NCI-H82 (cell line): ENCODE data around the gene TCEA2.
A peak's percentile ranks its signal among the peaks of the same experiment; 100 is the strongest.

ENCODE experiments used
- DNase-seq: peaks from one replicate; lab custom pipeline; 2025; lab: John Stamatoyannopoulos, UW

TCEA2 gene

DNA sequence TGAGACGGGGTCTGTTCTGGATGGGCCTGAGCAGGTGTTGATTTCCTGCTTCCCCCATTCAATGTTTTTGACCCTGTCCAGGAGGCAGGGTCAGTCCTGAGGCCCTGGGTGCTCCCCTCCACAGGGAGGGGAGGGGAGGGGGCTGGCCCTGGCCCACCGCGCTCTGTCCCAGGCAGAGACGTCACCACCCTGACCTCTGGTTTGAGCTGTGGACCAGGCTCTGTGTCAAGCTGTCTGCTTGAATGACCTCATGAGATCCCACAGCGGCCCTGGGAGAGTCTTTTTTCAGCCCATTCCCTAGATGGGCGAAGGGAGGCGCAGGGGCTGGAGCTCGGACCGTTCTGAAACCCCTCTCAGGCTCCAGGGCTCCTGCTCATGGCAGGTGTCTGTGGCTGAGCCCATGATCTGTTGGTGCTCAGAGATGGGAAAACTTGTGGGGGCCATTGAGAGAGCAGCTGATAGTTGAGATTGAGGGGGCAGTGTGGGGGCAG is 30.1 kb downstream of the TCEA2 start:
- peak; percentile 59 for DNase-seq

DNA sequence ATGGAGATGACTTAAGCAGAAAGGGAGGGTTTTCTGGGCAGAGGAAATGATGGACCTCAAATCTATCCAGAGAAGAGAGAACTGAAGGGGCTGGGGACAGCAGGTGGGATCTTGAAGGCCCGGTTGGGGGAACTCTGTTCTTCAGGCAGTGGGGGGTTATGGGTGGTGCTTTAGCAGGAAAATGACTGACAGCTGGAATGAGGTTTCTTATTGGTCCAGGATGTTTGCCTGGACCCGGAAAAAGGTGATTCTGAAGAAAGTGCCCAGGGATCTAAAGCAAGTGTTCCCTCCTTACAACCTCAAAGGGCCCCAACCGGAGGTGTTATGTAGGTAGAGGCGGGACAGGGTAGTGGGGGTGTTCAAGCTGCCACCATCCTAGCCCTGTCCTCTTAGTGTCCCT is 32.5 kb downstream of the TCEA2 start:
- DNase-seq, result no peak

- no peak for DNase-seq
Measured at GRCh38 chr20:64095927-64096326, 32.9 kb downstream of the TCEA2 start.

DNA sequence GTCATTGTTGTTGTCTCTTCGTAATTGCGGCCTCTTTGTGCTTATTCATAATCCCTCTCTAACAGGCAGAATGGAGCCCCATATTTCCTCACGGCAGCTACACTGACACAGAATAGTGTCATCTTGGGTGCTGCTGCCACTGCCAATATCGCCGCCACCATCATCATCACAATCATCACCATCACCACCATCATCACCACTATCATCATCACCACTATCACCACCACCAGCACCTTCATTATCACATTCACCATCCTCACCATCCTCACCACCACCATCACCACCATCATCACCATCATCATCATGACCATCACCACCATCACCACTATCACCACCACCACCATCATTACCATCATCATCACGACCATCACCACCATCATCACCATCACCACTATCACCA is 33.5 kb downstream of the TCEA2 start:
- DNase-seq, result no peak

- no peak for DNase-seq
Measured at GRCh38 chr20:64098471-64099013, 35.5 kb downstream of the TCEA2 start.

GRCh38 chr20:64099086-64099786 is 36.2 kb downstream of the TCEA2 start:
- no peak for DNase-seq

DNA sequence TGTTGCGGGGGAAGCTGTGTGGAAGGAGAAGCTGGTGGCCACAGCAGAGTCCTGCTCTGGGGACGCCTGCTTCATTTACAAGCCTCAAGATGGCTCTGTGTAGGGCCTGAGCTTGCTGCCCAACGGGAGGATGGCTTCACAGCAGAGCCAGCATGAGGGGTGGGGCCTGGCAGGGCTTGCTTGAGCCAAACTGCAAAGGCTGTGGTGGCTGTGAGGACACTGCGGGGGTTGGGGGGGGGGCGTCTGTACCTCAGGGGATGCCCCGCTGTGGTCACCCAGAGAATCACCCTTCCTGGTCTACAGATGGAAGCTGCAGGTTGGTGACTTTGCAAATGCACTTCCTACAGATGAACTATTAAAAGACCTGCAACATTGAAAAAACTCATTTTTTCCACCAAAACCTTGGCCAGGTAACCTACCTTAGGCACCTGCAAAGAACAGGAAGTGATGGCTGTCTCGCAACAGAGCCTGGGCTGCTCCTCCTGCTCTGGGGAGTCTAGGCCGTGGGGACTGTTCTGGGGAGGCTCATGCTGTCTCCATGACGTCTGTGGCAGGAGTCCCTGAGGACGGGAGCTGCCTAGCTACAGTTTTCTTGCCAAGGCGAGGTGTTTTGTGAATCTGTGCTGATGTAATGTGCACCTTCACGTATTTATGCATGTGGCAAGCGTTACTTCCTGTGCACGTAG is 37.0 kb downstream of the TCEA2 start:
- DNase-seq, result no peak

DNA sequence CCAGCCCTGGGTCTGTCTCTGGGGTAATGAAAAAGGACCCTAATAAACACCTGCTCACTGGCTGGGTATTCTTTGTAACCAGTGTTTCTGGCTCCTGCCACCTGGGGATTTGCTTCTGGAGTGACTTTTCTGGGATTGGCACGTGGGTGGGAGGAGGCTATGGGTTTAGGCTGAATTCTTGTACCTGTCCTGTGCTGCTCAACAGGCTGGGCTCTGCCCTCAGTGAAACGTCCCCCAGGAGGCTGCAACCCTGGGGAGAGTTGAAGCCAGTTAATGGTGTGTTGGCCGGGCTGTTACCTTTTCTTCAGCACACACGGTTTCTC is 37.5 kb downstream of the TCEA2 start:
- DNase-seq, result no peak

- no peak for DNase-seq
Measured at GRCh38 chr20:64100946-64101688, 38.1 kb downstream of the TCEA2 start.

DNA sequence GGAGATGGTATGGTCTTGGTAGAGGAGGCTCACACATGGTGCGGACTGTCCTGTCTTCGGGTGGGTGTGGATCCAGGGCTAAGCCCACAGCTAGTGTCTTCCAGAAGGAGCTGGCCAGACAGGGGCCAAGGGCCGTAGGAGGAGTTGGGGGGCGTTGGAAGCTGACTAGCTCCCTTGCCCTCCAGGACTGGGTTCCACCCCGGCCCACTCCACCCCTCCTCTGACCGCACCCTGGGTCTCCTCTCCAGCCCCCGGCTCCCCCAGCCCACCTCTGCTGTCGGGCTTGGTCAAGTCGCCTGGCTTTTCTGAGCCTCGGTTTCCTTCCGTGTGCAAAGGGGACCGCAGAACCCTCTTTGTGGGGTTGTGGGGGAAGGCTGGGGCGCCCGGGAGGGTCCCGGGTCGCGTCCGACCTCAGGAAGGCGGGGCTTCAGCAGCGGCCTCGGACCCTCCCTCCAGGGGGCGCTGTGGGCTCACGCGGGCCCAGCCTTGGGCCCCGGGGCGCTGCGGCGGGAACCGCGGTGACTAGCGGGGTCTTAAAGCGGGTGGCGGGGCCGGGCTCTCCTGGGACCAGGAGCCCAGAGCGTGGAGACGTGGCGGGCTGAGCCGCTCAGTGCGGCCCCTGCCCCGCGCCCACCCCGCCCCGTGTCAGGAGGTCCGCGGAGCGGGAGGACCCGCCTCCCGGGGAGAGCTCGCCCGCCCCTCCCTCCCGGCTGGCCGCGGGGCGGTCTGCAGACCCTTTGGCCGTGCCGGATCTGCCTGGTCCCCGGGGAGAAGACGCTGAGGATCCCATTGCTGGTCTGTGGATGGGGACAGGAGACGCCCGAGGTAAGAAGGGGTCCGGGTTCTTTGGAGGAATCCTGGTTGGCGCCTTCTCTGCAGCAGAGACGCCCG is 39.0 kb downstream of the TCEA2 start:
- peak; percentile 84 for DNase-seq

DNA sequence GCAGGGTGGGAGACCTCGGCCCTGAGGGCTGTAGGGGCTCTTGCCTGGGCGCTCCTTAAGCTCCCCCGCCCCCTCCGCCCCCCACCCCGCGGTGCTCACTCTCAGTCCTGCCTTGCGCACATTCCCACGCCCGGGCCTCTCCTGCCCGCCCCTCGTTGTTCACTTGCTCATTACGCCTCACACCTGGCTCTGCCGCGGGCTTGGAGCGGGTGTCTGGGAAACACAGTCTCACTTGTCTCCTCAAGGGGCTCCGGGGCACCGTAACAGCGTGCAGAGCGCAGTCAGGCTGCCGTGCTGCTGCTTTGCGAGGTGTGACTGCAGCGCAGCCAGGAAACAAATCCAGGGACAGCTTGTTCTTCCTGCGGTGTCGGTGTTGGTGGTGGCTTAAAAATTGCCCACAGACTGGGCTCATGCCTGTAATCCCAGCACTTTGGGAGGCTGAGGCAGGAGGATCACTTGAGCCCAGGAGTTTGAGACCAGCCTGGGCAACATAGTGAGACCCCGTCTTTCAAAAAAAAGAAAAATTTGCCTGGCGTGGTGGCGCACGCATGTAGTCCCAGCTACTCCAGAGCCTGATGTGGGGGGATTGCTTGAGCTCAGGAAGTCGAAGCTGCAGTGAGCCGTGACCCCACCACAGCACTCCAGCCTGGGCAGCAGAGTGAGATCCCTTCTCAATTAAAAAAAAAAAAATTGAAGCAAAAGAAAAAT is 39.8 kb downstream of the TCEA2 start:
- DNase-seq, result peak; percentile 79

GRCh38 chr20:64103871-64104666 is 41.1 kb downstream of the TCEA2 start:
- no peak for DNase-seq

DNA sequence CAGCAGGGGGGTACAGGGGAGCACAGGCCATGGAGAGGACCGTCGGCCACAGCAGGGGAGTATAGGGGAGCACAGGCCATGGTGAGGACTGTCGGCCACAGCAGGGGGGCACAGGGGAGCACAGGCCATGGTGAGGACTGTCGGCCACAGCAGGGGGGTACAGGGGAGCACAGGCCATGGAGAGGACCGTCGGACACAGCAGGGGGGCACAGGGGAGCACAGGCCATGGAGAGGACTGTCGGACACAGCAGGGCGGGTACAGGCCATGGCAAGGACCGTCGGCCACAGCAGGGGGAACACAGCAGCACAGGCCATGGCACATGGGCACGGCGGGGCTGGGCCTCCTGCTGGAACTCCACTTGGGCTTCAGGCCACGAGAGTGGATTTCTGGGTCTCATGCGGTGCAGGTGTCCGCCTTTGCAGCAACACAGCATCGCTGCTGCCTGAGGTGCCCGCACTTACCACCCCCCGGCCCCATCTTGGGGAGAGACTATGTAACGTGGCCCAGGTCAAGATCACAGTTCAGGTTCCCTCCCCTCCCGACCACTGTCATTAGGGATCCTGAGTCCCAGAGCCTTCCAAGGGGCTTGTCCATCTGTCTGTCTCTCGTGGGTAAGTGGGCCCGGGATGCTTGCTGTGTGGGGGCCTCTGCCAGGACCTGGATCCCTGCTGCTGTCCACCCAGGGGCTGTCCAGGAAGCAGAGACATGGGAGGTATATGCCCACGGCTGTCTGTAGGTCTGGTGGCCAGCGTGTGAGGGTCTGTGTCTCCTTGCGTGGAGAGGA is 41.9 kb downstream of the TCEA2 start:
- no peak for DNase-seq

DNA sequence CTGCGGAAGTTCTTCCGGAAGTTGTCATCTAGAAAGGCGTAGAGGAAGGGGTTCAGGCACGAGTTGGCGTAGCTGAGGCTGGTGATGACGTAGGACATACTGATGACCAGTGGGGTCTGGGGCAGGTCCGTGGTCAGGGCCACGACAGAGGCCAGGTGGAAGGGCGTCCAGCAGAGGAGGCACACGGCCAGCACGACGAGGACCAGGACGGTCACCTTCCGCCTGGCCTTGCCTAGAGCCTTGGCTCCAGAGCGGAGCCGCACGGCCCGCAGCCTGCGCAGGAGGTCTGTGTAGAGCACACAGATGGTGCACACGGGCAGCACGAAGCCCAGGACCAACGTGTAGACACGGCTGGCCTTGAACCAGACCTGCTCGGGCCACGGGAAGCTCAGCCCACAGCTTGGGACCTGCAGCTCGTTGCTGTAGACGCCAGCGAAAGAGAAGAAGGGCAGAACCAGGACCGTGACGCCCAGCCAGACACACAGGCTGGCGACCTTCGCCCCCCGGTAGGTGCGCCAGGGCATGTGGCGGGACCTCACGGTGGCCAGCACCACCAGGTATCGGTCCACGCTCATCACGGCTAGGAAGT is 42.9 kb downstream of the TCEA2 start:
- DNase-seq, result no peak

DNA sequence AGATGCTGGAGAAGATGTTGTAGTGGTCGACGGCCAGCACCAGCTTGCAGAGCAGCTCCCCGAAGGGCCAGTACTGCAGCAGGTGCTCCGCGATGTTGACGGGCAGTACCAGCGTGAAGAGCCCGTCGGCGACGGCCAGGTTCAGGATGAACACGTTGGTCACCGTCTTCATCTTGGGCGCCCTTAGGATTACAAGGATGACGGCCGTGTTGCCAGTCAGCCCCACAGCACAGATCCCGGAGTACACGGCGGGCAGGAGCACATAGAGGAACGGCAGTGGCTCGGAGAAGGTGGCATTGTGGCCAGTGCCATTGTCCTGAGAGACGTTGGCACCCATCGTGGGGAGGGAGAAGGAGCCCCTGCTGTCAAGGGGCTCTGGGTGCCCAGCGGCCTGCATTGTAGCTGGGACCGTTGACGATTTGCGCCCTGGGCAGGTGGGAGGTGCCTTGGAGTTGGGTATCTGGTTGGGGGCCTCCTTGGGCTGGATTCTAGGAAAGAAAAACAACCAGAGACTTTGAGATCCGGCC is 43.5 kb downstream of the TCEA2 start:
- DNase-seq, result no peak

- DNase-seq, result no peak
Measured at GRCh38 chr20:64106981-64107735, 44.2 kb downstream of the TCEA2 start, which contains the start of gene NPBWR2. Gene NPBWR2, minus strand, starts transcription at chr20:64107565. Its CDS starts 734 bp downstream, at chr20:64106831.

DNA sequence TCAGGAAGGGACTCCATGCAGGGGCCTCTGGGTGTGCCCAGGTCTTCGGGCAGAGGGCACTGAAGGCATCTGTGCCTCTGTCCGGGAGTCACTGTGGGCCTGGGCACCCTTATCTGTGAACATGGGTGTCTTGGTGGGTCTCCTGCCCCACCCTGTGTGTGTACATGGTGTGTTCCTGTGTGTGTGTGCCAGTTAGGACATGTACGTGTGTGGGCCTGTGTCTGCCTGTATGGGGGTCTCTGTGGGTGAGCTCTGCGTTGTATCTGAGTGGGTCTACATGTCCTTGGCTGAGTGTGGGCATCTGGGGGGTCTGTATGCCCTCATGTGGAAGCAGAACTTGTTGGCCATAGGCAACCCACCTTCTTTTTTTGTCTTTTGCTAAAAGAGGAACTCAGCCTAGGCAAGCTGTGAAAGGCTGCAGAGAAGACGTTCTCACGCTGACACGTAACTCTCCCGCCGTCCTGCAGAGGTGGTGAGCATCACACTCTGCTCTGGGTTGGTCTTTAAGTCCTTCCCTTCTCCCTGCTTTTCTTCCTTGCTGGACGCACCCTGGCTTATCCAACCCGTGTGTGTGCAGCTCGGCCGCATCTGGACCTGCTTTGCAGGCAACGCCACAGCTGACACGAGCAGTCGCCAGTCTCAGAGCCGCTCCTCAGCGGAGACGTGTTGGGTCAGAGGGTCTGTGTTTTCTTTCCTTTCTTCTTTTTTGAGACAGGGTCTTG is 44.9 kb downstream of the TCEA2 start:
- DNase-seq, result no peak
